Measurements from ENCODE around the gene COL15A1. TPM values are rescaled to one million over a fixed set of nuclear protein-coding genes. Genes with fewer than 3 reads are reported as not detected.

The COL15A1 gene
- total and polyA plus RNA-seq, 4 donors: 21.4 to 94.4 (median 57.3) TPM

DNA sequence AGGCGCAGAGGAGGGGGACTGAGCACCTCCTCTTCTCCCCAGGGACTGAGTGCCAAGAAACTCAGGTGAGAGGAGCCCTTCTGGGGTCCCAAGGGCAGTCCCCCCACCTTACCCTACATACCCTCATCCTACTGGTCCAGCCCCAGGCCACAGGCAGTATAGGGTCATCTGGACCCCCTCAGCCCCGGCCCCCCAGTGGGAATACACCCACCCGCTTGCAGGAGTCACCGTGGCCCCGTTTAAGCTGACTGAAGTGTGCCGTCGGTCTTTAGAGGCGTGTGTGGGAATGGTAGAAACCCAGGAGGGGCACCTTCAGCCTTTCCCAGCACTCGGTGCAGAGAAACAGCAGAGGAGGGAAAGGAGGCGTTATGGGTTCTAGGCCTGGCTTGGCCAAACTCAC lies 30.8 kb downstream of the COL15A1 start:
- Histone ChIP-seq H3K4me3 (ENCODE audit: low read depth, low read length) (no peak overlapping the region), H3K27me3 (ENCODE audit: control insufficient read depth, insufficient read depth, low read length) (no peaks in the 10 kb centered on the region), H3K27ac (ENCODE audit: low read depth, low read length) (peak overlapping the region; percentile 81), H3K4me1 (ENCODE audit: control insufficient read depth, insufficient read depth, low read length) (peaks cover 57% of the 10 kb centered on the region), H3K9me3 (ENCODE audit: control insufficient read depth, insufficient read depth, low read length) (no peaks in the 10 kb centered on the region), H3K36me3 (ENCODE audit: control insufficient read depth, insufficient read depth, low read length) (no peaks in the 10 kb centered on the region)
- 53% methylated on average over 10 of the region's 10 CpGs for WGBS (ENCODE audit: insufficient coverage)
- no peak for DNase-seq (ENCODE audit: low read depth in 4 of 6, low spot score in 6 of 6)

DNA sequence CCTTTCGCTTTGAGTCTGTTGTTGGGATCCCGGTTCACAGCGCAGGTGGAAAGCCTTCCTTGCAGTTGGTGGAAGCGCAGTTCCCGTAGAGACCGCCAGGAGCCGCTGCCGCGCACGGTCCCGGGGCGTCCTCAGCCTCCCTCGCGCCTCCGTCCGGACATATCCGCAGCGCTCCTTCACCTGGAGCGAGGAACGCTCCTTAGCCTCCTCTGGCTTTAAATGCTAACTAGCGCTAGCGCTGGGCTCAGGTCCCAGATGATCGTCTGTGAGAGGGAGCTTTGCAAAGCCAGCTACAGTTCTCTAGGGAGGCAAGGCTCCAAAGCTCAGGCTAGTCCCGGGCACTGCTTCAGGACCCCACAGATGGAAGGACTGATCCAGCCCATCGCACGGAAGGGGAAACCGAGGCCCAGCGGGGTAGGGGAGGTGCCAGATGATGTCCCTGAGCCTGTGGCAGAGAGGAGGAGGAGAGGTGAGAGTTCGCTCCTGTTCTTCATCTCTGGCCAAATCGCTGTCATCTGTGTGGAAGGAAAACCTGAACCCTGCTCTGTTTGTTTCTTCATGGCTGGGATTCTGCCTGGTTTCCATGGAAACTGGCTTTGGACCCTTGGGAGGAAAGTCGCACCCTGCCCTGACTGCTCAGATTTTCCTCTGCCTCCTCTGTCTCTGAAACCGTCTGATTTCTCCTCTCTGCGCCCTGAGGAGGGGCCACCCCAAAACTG lies 31.4 kb downstream of the COL15A1 start:
- H3K4me3 ChIP-seq (ENCODE audit: low read depth, low read length): peak overlapping the region; percentile 20
- no peaks in the 10 kb centered on the region for H3K9me3 ChIP-seq (ENCODE audit: control insufficient read depth, insufficient read depth, low read length)
- H3K4me1 ChIP-seq (ENCODE audit: control insufficient read depth, insufficient read depth, low read length): peaks cover 57% of the 10 kb centered on the region
- H3K27ac ChIP-seq (ENCODE audit: low read depth, low read length): peak overlapping the region; percentile 81
- WGBS (ENCODE audit: insufficient coverage): 9% methylated on average over 32 of the region's 33 CpGs
- no peaks in the 10 kb centered on the region for H3K27me3 ChIP-seq (ENCODE audit: control insufficient read depth, insufficient read depth, low read length)
- H3K36me3 ChIP-seq (ENCODE audit: control insufficient read depth, insufficient read depth, low read length): no peaks in the 10 kb centered on the region
- DNase-seq (ENCODE audit: low read depth in 4 of 6, low spot score in 6 of 6): peak in 5 of 6 donors; percentile 55 to 92 (median 67)

DNA sequence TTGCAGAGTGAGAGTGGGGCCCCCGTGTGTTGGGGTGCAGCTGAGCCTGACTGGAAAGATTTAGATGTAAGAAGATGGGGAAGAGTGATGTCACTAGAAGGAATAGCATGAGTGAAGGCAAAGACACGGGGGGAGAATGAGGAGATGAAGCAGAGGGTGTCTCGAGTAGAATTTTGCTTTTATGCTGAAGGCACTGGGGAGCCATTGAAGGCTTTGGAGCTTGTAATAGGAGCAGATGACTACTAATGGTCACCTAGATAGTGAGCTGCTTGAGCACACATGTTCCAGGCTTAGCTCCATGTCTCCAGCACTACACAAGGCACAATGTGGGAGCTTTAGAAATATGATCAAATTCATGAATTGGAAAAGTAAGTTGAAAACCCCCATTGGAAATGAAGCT lies 32.1 kb downstream of the COL15A1 start:
- no peaks in the 10 kb centered on the region for H3K36me3 ChIP-seq (ENCODE audit: control insufficient read depth, insufficient read depth, low read length)
- peak overlapping the region; percentile 81 for H3K27ac ChIP-seq (ENCODE audit: low read depth, low read length)
- no peaks in the 10 kb centered on the region for H3K9me3 ChIP-seq (ENCODE audit: control insufficient read depth, insufficient read depth, low read length)
- peak in 1 of 6 donors; percentile 17 for DNase-seq (ENCODE audit: low read depth in 4 of 6, low spot score in 6 of 6)
- H3K4me1 ChIP-seq (ENCODE audit: control insufficient read depth, insufficient read depth, low read length): peaks cover 57% of the 10 kb centered on the region
- no peak overlapping the region for H3K4me3 ChIP-seq (ENCODE audit: low read depth, low read length)
- no peaks in the 10 kb centered on the region for H3K27me3 ChIP-seq (ENCODE audit: control insufficient read depth, insufficient read depth, low read length)
- WGBS (ENCODE audit: insufficient coverage): 67% methylated on average over 3 of the region's 3 CpGs

DNA sequence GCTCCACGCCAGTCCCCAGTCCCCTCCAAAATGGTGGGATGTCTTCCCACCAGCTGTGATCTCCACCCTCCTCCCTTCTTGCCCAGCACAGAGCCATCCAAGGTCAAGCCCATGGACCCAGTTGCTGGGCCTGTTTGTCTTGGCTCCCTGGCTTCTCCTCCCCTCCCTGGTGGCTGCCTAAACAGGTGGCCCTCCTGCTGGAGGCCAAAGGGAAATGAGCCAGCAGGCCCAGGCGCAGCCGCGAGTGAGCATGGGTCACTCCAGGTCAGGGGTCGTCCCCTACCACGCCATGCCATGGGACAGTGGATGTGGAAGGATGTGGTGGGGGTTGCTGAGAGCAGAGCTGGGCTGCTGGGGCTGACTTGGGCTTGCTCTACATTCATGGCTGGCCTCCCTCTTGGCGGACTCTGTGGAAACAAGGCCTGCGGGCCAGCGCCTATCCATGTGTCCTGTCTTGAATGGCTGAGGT lies 33.6 kb downstream of the COL15A1 start:
- Histone ChIP-seq H3K27ac (ENCODE audit: low read depth, low read length) (peak overlapping the region; percentile 15), H3K4me1 (ENCODE audit: control insufficient read depth, insufficient read depth, low read length) (peaks cover 44% of the 10 kb centered on the region), H3K36me3 (ENCODE audit: control insufficient read depth, insufficient read depth, low read length) (no peaks in the 10 kb centered on the region), H3K9me3 (ENCODE audit: control insufficient read depth, insufficient read depth, low read length) (no peaks in the 10 kb centered on the region), H3K27me3 (ENCODE audit: control insufficient read depth, insufficient read depth, low read length) (no peaks in the 10 kb centered on the region), H3K4me3 (ENCODE audit: low read depth, low read length) (no peak overlapping the region)
- WGBS (ENCODE audit: insufficient coverage): 86% methylated on average over 8 of the region's 9 CpGs
- DNase-seq (ENCODE audit: low read depth in 4 of 6, low spot score in 6 of 6): no peak

DNA sequence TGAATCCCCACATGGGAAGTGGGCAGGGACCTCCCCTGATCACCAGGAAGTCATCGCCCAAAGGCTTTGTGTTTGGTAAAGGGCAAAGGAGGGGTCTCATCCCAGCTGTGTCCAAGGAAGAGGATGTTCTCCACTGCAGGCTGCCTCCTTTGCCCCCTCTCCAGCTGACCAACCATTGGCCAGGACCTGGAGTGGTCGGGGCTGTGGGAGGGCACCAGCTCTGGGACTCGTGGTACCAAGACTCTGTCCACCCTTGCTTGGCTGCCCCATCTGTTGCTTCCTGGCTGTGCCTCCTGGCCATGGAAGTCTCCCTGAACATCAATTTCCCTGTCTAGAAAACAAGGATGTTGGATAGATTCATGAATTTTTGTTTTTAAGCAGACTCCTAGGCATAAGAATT lies 34.1 kb downstream of the COL15A1 start:
- no CpG with 5 or more reads among the region's 3 CpGs for WGBS (ENCODE audit: insufficient coverage)
- peak overlapping the region; percentile 11 for H3K27ac ChIP-seq (ENCODE audit: low read depth, low read length)
- H3K4me1 ChIP-seq (ENCODE audit: control insufficient read depth, insufficient read depth, low read length): peaks cover 39% of the 10 kb centered on the region

DNA sequence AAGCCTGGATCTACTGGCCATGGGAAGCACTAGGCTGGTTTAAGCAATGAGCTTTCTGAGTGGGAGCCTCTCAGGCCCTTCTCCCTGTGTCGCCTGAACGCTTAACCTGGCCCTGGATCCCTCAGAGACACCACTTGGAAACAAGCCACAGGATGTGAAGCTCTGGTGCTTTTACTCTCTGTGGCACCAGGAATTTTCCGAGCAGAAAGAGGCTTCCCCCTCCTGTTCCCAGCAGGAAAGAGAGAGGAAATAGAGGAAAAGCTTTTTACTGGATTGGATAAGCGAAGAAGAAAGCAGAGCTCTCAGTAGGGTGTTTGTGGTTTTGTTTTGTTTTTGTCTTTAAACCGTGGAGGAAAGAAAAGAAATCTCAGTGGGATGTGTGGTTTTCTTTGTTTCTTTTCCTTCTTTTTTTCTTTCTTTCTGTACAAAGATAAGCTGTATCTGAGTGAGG lies 34.5 kb downstream of the COL15A1 start:
- Histone ChIP-seq H3K4me3 (ENCODE audit: low read depth, low read length) (no peak overlapping the region), H3K4me1 (ENCODE audit: control insufficient read depth, insufficient read depth, low read length) (peaks cover 36% of the 10 kb centered on the region), H3K27me3 (ENCODE audit: control insufficient read depth, insufficient read depth, low read length) (no peaks in the 10 kb centered on the region), H3K36me3 (ENCODE audit: control insufficient read depth, insufficient read depth, low read length) (no peaks in the 10 kb centered on the region), H3K27ac (ENCODE audit: low read depth, low read length) (peak overlapping the region; percentile 11), H3K9me3 (ENCODE audit: control insufficient read depth, insufficient read depth, low read length) (no peaks in the 10 kb centered on the region)
- DNase-seq (ENCODE audit: low read depth in 4 of 6, low spot score in 6 of 6): peak in 2 of 6 donors; percentile 77 to 86
- WGBS (ENCODE audit: insufficient coverage): 20% methylated on average over 2 of the region's 5 CpGs

More for the DNA sequence above, 34.1 kb downstream of the COL15A1 start:
- no peak overlapping the region for H3K4me3 ChIP-seq (ENCODE audit: low read depth, low read length)
- H3K27me3 ChIP-seq (ENCODE audit: control insufficient read depth, insufficient read depth, low read length): no peaks in the 10 kb centered on the region
- DNase-seq (ENCODE audit: low read depth in 4 of 6, low spot score in 6 of 6): no peak
- no peaks in the 10 kb centered on the region for H3K36me3 ChIP-seq (ENCODE audit: control insufficient read depth, insufficient read depth, low read length)
- no peaks in the 10 kb centered on the region for H3K9me3 ChIP-seq (ENCODE audit: control insufficient read depth, insufficient read depth, low read length)

DNA sequence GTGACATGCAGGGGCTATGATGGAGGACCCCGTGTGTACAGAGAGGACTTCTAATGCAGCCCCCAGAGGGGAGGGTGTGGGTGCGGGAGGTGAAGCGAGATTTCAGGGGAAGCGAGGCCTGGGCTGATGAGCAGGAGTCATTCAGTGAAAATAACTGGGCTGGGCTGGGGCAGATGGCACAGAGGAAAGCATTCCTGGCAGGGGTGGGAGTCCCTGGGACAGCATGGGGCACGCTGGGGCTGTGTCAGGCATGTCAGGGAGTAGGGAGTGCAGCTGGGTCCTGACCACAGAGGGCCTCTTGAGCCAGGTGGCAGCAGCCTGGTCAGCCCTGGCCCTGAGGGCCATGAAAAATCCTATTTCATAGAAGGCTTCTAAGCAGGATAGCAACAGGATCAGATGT lies 36.6 kb downstream of the COL15A1 start:
- DNase-seq (ENCODE audit: low read depth in 4 of 6, low spot score in 6 of 6): no peak
- H3K27ac ChIP-seq (ENCODE audit: low read depth, low read length): no peak overlapping the region
- no peaks in the 10 kb centered on the region for H3K9me3 ChIP-seq (ENCODE audit: control insufficient read depth, insufficient read depth, low read length)
- peaks cover 16% of the 10 kb centered on the region for H3K4me1 ChIP-seq (ENCODE audit: control insufficient read depth, insufficient read depth, low read length)
- WGBS (ENCODE audit: insufficient coverage): 86% methylated on average over 5 of the region's 5 CpGs
- no peaks in the 10 kb centered on the region for H3K36me3 ChIP-seq (ENCODE audit: control insufficient read depth, insufficient read depth, low read length)
- no peaks in the 10 kb centered on the region for H3K27me3 ChIP-seq (ENCODE audit: control insufficient read depth, insufficient read depth, low read length)
- H3K4me3 ChIP-seq (ENCODE audit: low read depth, low read length): no peak overlapping the region

DNA sequence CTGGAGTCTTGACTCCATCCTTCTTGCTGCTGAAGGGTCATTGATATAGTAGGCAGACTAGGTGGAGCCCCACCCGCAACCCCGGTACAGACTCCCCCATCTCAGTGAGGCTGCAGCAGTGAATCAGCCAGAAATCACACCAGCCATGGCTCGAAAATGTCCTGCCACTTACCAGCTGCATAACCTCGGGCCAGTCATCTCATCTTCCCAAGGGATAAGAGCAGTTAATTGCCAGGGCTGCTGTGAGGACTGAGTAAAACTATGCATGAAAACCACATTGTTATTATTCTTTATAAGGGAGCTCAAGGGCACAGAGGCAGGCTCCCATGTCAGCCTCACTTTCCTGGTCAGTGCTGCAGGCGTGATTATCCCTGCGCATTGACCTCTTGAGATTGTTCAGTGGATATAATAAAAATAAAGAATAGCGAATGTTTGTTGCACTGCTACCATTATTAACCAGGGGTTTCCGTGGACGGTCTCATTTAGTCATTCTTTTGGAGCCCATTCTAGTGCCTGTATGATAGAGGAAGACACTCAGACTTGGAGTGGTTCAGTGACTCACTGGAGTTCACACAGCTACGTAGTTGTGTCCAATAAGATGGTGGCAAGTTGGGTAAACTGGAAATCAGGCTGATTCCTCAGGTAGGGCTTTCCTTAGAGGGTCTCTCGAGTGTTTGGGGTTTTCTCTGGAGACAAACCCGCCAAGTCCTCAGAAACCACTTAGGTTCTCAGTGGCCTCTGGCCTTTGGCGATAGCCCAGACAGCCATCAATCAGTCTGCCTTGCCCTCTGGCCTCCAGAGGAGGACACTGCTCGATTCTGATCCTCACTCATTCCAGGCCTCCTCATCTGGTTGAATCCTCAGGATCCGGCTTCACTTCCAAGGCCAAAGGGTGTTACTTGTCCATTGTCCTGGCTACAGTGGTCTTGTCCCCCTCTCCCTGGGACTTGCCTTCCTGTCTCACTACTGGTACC lies 39.9 kb downstream of the COL15A1 start:
- H3K9me3 ChIP-seq (ENCODE audit: control insufficient read depth, insufficient read depth, low read length): no peaks in the 10 kb centered on the region
- 86% methylated on average over 8 of the region's 15 CpGs for WGBS (ENCODE audit: insufficient coverage)
- no peaks in the 10 kb centered on the region for H3K4me1 ChIP-seq (ENCODE audit: control insufficient read depth, insufficient read depth, low read length)
- H3K27me3 ChIP-seq (ENCODE audit: control insufficient read depth, insufficient read depth, low read length): no peaks in the 10 kb centered on the region
- peak in 1 of 6 donors; percentile 11 for DNase-seq (ENCODE audit: low read depth in 4 of 6, low spot score in 6 of 6)
- H3K27ac ChIP-seq (ENCODE audit: low read depth, low read length): no peak overlapping the region
- no peak overlapping the region for H3K4me3 ChIP-seq (ENCODE audit: low read depth, low read length)
- H3K36me3 ChIP-seq (ENCODE audit: control insufficient read depth, insufficient read depth, low read length): no peaks in the 10 kb centered on the region

DNA sequence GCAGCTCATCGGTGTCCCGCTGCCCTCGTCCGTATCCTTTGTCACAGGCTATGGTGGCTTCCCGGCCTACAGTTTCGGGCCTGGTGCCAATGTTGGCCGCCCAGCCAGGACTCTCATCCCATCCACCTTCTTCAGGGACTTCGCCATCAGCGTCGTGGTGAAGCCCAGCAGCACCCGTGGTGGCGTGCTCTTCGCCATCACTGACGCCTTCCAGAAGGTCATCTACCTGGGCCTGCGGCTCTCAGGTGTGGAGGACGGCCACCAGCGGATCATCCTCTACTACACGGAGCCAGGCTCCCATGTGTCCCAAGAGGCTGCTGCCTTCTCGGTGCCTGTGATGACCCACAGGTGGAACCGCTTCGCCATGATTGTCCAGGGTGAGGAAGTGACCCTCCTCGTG lies 41.9 kb downstream of the COL15A1 start:
- no peaks in the 10 kb centered on the region for H3K9me3 ChIP-seq (ENCODE audit: control insufficient read depth, insufficient read depth, low read length)
- over 99% methylated on average over 22 of the region's 22 CpGs for WGBS (ENCODE audit: insufficient coverage)
- H3K4me1 ChIP-seq (ENCODE audit: control insufficient read depth, insufficient read depth, low read length): no peaks in the 10 kb centered on the region
- H3K36me3 ChIP-seq (ENCODE audit: control insufficient read depth, insufficient read depth, low read length): no peaks in the 10 kb centered on the region
- H3K4me3 ChIP-seq (ENCODE audit: low read depth, low read length): no peak overlapping the region
- H3K27me3 ChIP-seq (ENCODE audit: control insufficient read depth, insufficient read depth, low read length): no peaks in the 10 kb centered on the region
- DNase-seq (ENCODE audit: low read depth in 4 of 6, low spot score in 6 of 6): no peak
- no peak overlapping the region for H3K27ac ChIP-seq (ENCODE audit: low read depth, low read length)
